Pulmonary artery endothelial cell (primary cell): ENCODE data around the gene PDE6D. TPM values are rescaled to one million over a fixed set of nuclear protein-coding genes. Genes with fewer than 3 reads are reported as not detected.
"Not testable (repeated sequence)": the region's sequence is repeated elsewhere in the genome, so short reads cannot be mapped to it uniquely, and the experiment has no call there.

Experiments
- DNase-seq: peaks from one replicate; pipeline ENCODE4 v3.0.0-alpha.2; 2011; ENCODE audit warnings: low read depth, low spot score
- total RNA-seq: library from RNA; depleted of rRNA; stranded (reverse); fragments of >200 nt; gene quantifications from 2 replicates; pipeline ENCODE4 v1.2.3, GENCODE V29; 2014

PDE6D gene
- total RNA-seq, 1 donor from 2014 or later = 16.9 TPM

- DNase-seq = no peak
Measured at GRCh38 chr2:231769170-231770136, 11.6 kb downstream of the PDE6D start.

DNA sequence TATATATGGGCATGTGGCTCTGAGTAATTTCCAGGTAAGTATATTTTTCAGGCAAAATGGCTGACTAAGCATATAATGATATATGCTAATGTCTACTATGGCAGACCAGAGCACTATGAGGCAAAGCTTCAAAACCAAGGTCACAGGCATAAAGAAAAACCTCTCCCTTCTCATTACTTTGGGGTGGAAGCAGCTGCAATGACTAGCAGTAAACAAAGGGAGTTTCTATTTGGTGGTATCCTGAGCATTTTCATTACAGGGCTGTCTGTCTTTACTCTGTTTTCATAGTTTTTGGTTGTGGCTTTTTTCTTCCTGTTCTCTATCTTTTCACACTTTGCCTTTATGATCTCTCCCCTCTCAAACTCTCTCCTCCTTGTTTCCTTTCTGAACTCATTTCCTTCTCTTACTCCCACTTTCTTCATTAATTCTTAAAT, 15.6 kb downstream of the PDE6D start:
- no peak for DNase-seq

- DNase-seq = no peak
Measured at GRCh38 chr2:231764760-231765159, 16.3 kb downstream of the PDE6D start.

DNA sequence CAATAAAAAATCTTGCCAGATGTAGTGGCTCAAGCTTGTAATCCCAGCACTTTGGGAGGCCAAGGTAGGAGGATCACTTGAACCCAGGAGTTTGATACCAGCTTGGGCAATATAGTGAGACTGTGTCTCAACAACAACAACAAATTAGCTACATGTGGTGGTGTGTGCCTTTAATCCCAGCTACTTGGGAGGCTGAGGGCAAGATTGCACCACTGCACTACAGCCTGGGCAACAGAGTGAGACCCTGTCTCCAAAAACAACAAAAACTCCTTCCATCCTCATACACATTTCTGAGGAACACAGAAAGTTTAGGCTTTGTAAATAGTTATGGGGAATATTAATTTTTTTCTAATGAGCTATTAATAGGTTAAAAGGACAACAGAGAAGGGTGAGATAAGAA, 17.0 kb downstream of the PDE6D start:
- DNase-seq = no peak

- DNase-seq = no peak
Measured at GRCh38 chr2:231761735-231762134, 19.3 kb downstream of the PDE6D start.

DNA sequence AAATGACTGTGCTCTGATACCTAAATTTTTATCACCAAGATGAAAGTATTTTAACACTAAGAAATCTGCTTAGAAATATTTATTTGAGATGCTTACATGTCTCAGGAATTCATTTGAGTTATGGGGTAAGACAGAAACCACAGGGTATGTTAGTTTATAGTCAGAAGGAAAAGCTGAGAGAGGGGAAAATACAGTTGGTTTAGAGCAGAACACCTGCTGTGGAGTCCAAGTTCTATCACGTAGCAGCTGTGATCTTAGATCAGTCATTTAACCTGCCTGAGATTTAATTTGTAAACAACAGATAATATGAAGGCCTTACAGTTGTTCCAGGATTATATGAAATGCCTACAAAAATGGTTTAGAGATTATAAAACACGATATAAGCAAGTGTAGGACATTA, 29.0 kb downstream of the PDE6D start:
- no peak for DNase-seq

- DNase-seq = no peak
Measured at GRCh38 chr2:231751042-231751815, 29.9 kb downstream of the PDE6D start.

GRCh38 chr2:231749016-231749415, 32.1 kb downstream of the PDE6D start:
- not testable (repeated sequence) for DNase-seq

DNA sequence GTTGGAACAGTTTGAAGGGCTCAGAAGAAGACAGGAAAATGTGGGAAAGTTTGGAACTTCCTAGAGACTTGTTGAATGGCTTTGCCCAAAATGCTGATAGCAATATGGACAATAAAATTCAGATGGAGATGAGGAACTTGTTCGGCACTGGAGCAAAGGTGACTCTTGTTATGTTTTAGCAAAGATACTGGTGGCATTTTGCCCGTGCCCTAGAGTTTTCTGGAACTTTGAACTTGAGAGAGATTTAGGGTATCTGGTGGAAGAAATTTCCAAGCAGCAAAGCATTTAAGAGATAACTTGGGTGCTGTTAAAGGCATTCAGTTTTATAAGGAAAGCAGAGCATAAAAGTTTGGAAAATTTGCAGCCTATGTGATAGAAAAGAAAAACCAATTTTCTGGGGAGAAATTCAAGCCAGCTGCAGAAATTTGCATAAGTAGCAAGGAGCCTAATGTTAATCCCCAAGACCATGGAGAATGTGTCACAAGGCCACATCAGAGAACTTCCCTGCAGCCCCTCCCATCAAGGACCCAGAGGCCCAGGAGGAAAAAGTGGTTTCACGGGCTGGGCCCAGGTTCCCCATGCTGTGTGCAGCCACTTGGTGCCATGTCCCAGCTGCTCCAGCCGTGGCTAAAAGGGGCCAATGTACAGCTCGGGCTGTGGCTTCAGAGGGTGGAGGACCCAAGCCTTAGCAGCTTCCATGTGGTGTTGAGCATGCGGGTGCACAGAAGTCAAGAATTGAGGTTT, 32.8 kb downstream of the PDE6D start:
- DNase-seq = not testable (repeated sequence)

- no peak for DNase-seq
Measured at GRCh38 chr2:231745303-231746038, 35.6 kb downstream of the PDE6D start.

- no peak for DNase-seq
Measured at GRCh38 chr2:231743376-231744116, 37.5 kb downstream of the PDE6D start.

DNA sequence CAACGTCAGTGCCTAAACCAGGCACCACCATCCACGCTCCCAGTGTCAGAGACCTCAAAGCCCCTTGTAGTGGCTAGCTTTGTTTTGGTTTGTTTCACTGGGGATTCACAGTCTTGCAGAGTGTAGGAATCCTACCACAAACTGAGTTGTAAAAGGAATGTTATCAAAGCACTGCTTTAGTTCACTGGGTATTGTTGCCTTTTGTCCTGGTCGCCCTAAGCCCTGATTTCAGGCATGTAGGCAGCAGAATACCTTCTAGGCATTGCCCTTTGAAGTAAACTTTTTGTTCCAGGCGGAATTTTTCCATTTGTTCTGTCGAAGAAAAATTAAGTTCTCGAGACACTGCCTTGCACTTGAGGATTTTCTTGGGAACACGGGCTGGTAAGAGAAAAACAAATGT, 43.3 kb downstream of the PDE6D start:
- DNase-seq = no peak

DNA sequence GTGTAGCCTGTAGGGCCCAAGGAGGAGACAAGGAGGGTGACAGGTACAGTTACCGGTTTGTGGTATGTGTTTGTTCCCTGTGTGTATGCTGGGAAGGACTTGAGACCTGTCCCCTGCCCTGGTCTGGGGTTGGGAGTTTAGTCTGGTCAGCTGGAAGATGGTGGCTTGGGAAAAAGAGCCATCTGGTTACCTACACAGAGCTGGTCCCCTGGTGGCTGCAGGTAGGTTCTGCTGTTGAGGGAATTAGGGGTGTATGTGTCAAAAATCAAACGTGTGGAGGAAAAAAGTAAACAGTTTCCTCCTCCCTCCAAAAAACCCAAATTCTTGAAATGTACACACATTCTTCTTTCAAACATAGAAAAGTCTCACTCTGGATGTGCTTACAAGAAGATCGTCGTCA, 48.5 kb downstream of the PDE6D start:
- DNase-seq = no peak

DNA sequence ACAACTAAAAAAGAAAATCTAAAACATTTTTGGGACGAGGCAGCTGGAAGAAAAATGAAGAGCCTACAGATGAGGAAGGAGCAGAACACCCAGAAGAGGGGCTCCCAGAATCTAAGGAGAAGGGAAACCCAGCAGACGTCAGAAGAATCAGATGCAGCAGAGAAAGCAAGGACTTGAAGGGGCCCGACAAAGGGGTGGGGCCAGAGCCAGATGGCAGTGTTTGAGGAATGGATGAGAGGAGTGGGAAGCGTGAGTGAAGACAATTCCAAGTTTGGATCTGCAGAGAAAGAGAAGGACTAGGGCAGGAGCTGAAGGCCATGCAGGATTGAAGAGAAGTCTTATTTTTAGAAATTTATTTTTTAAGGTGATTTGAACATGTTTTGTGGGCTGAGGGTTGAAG, 53.5 kb downstream of the PDE6D start:
- DNase-seq = no peak

DNA sequence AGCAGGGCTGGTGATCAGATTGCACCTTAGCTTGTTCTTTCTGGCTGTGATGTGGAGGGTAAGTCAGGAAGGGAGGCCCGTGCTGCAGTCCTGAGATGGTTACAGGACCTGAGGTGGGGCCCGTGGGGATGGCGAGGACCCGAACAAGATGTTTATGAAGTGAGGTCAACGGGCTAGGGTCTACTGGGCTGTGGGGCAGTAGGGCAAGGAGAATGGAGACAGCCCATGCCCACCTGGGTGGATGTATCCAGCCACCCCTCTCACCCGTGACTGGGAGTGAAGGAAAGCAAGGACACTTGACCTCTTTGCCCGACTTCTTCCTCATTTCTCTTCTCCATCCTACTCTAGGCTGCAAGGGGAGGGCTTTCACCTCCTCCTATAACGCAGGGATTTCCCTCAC, 54.8 kb downstream of the PDE6D start:
- DNase-seq = no peak

DNA sequence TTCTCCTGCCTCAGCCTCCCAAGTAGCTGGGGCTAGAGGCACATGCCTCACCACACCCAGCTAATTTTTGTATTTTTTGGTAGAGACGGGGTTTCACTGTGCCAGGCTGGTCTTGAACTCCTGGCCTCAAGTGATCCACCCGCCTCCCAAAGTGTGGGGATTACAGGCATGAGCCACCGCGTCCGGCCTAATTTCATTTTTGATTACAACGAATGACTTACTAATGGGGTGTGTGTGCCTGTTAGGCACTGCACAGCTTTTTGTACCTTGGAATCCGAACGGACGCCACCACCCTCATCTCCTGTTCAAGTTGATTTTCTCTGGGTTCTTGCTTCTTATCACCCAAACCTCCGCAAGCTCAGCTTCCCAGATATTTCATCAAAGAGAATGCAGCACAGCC, 55.6 kb downstream of the PDE6D start:
- no peak for DNase-seq

DNA sequence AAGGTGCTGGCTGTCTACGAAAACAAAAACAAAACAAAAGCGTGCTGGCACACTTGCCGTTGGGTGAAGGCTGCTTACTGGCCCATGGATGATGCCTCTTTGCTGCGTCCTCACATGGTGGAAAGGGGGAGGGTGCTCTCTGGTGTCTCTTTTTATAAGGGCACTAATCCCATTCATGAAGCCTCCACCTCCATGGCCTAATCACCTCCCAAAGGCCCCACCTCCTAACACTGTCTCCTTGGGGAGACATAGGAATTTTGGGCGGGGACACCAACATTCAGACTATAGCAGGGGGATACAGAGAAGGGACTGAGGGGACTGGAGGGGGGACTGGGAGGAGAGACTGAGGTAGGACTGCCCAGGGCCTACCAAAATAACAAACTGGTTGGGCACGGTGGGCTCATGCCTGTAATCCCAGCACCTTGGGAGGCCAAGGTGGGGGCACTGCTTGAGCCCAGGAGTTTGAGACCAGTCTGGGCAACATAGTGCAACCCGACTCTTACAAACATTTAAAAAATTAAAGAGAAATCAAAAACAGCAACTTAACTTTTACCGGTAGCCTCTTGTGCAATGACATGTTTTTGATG, 58.3 kb downstream of the PDE6D start:
- no peak for DNase-seq

- no peak for DNase-seq
Measured at GRCh38 chr2:231720987-231721966, 59.8 kb downstream of the PDE6D start.
